Mononuclear cell (primary cell): ENCODE results near the gene FBXO2. TPM values are rescaled to one million over a fixed set of nuclear protein-coding genes. Genes with fewer than 3 reads are reported as not detected.
A peak's percentile ranks its signal among the peaks of the same experiment; 100 is the strongest.

Source experiments
- H3K27me3 ChIP-seq: 2 replicates; pipeline ENCODE4 v1.6.0; 2011; ENCODE audit warnings: low read length, control low read depth; ENCODE audit not compliant: insufficient read depth
- H3K4me1 ChIP-seq: 2 replicates; pipeline ENCODE4 v1.5.1; 2011; ENCODE audit warnings: mild to moderate bottlenecking, low read length, control low read depth; ENCODE audit not compliant: insufficient read depth
- H3K4me3 ChIP-seq: 2 replicates; pipeline ENCODE4 v1.5.1; 2011; ENCODE audit warnings: mild to moderate bottlenecking, low read length, moderate library complexity
- H3K9me3 ChIP-seq: 2 replicates; pipeline ENCODE4 v1.5.1; 2011; ENCODE audit warnings: low read depth, mild to moderate bottlenecking, control low read depth, low read length
- total RNA-seq: library from RNA; depleted of rRNA; stranded (reverse); fragments of >200 nt; gene quantifications from one replicate; pipeline ENCODE4 v1.2.3, GENCODE V29; 2012

The FBXO2 gene
- 2.6 TPM for total RNA-seq

DNA sequence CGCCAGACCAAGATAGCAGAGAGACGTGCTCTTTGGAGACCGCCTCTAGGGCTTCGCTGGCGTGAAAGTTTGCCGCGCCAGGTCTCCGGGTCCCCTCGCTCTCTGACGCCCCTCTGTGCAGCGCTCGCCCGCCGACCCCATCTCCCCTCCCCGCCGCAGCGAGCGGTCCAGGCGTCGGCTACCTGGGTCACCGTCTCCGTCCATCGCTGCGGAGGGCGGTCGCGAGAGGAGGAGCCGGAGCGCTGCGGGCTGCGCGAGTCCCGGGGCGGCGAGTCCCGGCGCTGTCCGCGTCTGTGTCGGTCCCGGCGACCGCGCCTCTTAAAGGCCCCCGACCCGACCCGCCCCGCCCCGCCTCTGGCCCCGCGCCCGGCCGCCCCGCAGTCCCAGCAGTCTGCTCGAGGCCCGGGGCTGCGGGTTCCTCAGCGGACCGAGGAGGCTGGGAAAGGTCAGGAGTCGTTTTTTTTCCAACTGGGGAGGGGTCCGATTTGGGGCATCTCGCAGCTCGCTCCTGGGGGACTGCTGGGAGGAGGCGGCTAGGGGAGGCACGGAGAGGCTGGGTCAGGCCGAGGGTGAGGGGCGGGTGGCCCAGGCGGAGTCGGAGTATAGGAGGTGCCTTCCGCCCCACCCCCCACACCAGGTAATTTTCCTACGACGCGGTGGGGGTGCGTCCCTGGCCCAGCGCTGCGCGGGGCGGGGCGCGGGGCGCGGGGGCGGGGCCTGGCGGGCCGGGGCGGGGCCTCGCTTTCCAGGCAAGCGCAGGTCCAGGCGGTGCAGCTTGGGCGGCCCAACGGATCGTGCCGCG is at the start of gene FBXO2, which contains the start of gene FBXO44:
Gene FBXO2, minus strand, starts transcription at position 293 of the 802 bp plus-strand sequence. Its CDS starts 89 bp downstream, at position 204.
Gene FBXO44, plus strand, starts transcription at position 741 of the 802 bp plus-strand sequence. CDS start 959 bp downstream, outside the sequence.
- Histone ChIP-seq H3K27me3 (peaks cover 7% of the 10 kb centered on the region), H3K9me3 (no peaks in the 10 kb centered on the region), H3K4me3 (peak within 1 kb of the TSS; percentile 39), H3K4me1 (peaks cover 32% of the 10 kb centered on the region)

GRCh38 chr1:11703357-11704193 is 49.3 kb upstream of the FBXO2 start:
- Histone ChIP-seq H3K27me3 (peaks cover 3% of the 10 kb centered on the region), H3K4me3 (no peak overlapping the region), H3K4me1 (no peaks in the 10 kb centered on the region), H3K9me3 (no peaks in the 10 kb centered on the region)

DNA sequence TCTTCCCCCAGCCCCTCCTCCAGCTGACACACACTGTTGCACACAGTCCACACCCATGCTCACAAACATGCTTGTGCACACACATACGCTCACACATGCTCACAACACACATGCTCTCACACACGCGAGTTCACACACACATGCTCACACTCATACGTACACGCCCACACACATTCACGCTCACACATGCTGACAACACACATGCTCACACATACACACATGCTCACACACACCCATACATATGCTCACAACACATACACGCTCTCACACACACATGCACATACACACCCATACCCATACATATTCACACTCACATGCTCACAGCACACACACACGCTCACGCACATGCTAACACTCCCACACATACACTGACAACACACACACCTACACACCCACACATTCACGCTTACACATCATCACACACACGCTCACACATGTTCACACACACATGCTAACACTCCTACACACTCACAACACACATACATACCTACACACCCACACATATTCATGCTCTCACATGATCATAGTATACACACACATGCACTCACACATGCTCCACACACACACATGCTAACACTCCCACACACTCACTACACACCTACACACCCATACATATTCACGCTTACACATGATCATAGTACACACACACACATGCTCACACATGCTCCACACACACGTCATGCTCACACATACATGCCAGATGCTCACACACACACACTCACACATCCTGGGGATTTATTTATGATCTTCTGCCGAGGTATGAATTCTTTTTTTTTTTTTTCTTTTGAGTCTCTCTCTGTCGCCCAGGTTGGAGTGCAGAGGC is 48.0 kb upstream of the FBXO2 start:
- Histone ChIP-seq H3K9me3 (no peaks in the 10 kb centered on the region), H3K4me1 (no peaks in the 10 kb centered on the region), H3K27me3 (peaks cover 3% of the 10 kb centered on the region), H3K4me3 (no peak overlapping the region)

DNA sequence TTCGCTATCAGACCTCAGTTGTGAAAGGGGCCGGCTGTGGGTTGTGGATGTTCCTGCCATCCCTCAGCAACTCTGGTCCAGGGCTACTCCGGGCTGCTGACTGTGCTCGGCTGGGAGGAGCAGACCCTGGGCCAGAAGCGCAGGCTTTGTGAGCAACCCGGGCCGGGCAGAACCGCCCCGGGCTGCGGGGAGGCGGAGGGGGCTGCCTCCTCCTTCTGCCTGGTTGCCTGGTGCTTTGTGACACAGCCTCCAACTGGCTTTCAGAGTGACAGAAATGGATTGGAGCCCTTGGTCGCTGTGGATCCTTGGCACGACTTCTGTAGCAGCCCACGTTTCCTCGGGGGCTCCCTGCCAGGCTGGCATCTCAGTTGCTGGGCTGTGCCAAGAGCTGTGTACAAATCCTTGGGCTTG is 47.3 kb upstream of the FBXO2 start:
- no peaks in the 10 kb centered on the region for H3K9me3 ChIP-seq
- H3K27me3 ChIP-seq: peaks cover 3% of the 10 kb centered on the region
- H3K4me1 ChIP-seq: no peaks in the 10 kb centered on the region
- H3K4me3 ChIP-seq: no peak overlapping the region

- Histone ChIP-seq H3K27me3 (peaks cover 3% of the 10 kb centered on the region), H3K4me3 (no peak overlapping the region), H3K9me3 (no peaks in the 10 kb centered on the region)
Observed at GRCh38 chr1:11700601-11701467, 46.6 kb upstream of the FBXO2 start.

GRCh38 chr1:11697893-11698210 is 43.6 kb upstream of the FBXO2 start:
- Histone ChIP-seq H3K4me3 (no peak overlapping the region), H3K27me3 (peaks cover 14% of the 10 kb centered on the region), H3K9me3 (no peaks in the 10 kb centered on the region), H3K4me1 (peaks cover 9% of the 10 kb centered on the region)

More at GRCh38 chr1:11700601-11701467, 46.6 kb upstream of the FBXO2 start:
- no peaks in the 10 kb centered on the region for H3K4me1 ChIP-seq

DNA sequence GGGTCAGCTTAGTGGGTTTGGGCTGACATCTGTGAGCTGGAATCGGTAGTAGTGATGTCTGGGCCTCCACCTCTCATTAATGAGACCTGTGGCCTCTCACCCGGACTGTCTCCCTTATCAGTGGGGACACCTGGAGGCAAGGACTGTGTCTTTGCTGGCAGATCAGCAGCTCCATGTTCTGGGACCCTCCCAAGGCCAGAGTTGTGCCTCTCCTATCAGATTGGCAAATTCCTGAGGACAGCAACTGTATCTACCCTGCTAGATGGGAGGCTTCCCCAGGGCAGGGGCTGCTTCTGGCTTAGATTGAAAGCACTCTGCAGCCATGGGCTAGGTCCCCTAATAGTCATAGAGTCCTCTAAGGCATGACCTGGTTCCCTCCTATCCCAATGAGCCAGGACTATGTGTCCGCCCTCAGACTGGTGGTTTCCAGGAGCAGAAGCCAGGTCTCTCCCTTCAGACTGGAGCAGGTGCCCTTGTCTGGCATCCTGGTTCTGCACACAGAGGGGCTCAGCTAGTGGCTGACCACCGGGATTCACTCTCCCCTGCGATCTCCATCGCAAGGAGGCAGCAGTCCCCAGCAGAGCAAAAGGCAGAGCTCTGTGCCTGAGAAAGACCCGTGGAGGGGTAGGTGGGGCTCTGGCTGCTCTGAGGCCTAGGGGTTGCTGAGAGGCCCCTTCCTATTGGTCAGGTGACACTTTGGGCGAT is 43.1 kb upstream of the FBXO2 start:
- Histone ChIP-seq H3K9me3 (no peaks in the 10 kb centered on the region), H3K4me3 (no peak overlapping the region), H3K27me3 (peaks cover 18% of the 10 kb centered on the region), H3K4me1 (peaks cover 13% of the 10 kb centered on the region)

DNA sequence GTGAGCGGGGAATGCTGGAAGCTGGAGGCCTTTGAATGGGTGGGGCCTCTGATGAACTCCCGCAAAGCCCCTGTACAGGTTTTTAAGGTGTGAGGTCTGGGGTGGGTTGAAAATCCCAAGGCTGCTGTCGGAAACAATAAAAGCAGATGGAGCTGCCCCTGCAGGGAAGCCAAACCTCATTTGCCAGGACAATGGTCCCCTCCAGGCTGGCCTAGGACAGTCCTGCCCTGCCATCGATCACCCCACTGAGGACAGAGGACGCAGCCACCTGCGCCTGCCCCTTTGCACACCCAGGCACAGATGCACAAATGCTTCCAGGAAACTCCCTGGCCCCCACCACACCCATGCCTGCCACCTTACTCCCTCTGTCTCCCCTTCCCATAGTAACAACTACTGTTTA is 41.6 kb upstream of the FBXO2 start:
- Histone ChIP-seq H3K27me3 (peaks cover 26% of the 10 kb centered on the region), H3K4me3 (no peak overlapping the region), H3K4me1 (peaks cover 23% of the 10 kb centered on the region), H3K9me3 (no peaks in the 10 kb centered on the region)

DNA sequence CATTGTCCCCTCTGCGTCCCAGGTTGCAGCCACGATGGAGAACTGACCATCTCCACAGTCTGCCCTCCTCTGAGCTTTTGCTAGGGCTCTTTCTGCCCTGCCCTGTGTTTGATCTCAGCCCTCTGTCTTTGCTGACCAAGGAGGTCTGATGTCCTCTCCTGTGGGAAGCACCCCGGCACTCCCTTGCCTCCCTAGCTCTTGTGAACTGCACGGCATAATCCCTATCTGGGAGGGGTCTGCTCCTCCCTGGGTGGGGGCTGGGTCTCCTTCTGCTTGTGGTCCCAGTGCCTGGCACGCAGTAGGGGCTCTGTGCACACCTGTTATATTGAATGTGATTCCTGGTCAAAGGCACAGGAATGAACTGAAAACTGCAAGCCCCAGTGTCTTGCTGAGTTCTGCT is 39.7 kb upstream of the FBXO2 start:
- Histone ChIP-seq H3K4me3 (no peak overlapping the region), H3K4me1 (peaks cover 31% of the 10 kb centered on the region), H3K27me3 (peaks cover 36% of the 10 kb centered on the region), H3K9me3 (no peaks in the 10 kb centered on the region)

GRCh38 chr1:11693024-11693590 is 38.9 kb upstream of the FBXO2 start:
- peaks cover 40% of the 10 kb centered on the region for H3K27me3 ChIP-seq
- peaks cover 31% of the 10 kb centered on the region for H3K4me1 ChIP-seq
- H3K4me3 ChIP-seq: no peak overlapping the region
- no peaks in the 10 kb centered on the region for H3K9me3 ChIP-seq

DNA sequence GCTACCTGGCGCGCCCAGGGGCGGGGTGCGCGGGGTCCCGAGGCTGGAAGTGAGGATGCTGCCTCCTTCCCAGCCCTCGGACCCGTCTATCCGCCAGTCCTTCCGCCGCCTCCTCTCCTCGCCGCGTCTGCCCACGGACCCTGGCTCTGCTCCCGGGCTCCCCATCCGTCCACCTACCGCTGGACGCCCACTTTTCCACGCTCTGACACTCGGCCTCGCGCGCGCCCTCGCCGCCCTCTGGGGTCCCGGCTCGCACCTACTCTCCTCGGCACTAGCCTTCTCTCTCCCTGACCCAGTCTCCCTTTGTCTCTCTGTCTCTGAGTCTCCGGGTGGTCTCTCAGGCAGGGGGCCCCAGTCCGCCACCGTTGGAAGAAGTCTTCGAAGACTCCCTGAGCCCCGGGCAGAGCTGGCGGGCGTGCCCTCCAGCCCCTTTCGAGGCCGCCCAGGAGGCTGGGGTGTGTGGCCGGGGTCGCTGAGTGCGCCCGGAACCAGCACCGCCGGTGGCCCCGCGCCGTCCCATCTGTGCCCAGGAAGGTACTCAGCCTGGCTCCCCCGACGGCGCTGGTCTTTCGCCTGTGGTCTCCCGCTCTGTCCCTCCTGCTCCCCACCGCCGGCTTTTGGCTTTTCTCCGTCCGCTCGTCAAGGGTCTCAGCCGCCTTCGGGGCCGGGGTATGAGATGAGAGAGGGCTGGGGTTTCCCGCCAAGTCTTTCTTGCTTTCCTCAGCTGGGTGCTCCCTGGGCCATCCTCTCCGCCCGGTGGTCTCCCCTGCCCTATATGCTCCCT is 37.9 kb upstream of the FBXO2 start:
- Histone ChIP-seq H3K9me3 (no peaks in the 10 kb centered on the region), H3K4me3 (no peak overlapping the region), H3K27me3 (peaks cover 40% of the 10 kb centered on the region), H3K4me1 (peaks cover 31% of the 10 kb centered on the region)

DNA sequence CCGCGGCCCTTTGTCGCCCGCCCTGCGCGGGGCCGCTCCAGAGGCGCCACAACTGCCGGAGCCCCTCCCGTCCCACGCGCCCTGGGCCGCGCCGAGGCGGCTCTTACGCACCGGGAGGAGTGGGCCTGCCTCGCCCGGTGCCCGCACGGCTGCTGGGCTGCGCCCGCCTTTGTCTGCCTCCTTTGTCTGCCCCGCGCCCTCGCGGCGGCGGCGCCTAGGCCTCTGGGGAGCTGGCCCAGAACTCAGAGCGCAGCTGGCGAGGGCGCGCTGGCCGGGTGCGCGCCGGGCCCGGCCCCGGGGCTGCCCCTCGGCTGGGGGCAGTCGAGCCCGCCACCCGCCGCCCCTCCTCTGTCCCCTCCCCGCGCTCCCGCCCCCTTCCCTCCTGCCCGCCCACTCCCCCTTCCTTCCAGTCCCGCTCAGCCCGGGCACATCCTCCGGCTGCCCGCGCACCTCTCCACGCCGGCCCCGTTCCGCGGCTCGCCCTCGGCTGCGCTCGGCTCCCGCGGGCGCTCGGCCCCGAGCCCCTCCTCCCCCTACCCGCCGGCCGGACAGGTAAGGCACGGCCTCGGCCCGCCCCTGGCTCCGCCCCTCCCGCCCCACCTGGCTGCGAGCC is 37.2 kb upstream of the FBXO2 start, which contains the start of gene DRAXIN:
Gene DRAXIN, plus strand, starts transcription at position 409 of the 613 bp plus-strand sequence. CDS start 14,549 bp downstream, outside the sequence.
- peaks cover 31% of the 10 kb centered on the region for H3K4me1 ChIP-seq
- H3K9me3 ChIP-seq: no peaks in the 10 kb centered on the region
- no peak within 1 kb of the TSS for H3K4me3 ChIP-seq
- peaks cover 40% of the 10 kb centered on the region for H3K27me3 ChIP-seq
